HG03060 (cell line): Measurements from ENCODE around the gene GABRA6.

Experiments used
- ATAC-seq: cut with Tn5 transposase; IDR thresholded peaks from one replicate; pipeline ENCODE4 v1.9.1; 2021; ENCODE audit warnings: low read depth, moderate number of reproducible peaks; ENCODE audit not compliant: unreplicated experiment

The GABRA6 gene

DNA sequence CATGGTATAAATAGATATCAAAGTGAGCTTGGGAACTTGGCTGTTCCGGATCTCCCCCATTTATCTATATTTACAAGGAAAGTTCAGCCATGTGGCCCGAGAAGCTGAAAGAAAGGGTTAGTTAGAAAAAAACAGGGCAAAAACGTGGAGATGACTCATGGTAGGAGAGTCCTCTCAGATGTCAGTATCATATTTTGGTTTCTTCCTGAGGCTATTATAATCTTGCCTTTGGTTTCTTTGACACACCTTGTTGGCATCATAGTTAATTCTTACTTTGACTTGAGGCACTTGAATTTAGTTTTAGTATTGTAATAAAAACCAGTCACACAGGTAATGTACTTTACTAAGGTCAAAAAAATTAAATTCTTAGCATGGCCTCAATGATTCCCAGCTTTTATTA lies 59.9 kb downstream of the GABRA6 start:
- ATAC-seq, result no peak

DNA sequence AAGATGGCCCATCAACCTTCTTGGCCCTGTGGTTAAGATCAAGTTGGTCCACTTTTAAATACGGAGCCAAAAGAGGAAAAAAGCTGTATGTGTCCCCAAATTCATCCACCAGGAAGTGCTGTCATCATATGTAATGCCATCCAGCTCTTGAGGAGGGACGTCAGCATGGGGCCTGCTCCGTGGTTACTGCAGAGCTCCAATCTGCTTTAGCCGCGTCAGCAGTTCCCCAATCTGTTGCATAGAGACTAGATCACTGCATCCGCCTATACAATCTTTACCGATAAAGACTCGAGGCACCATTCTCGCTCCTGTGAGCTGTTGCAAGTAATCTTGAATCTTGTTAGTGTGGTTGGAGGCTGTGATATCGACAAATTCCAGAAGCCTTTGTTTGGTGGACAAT lies 65.7 kb downstream of the GABRA6 start:
- no peak for ATAC-seq
